Activated CD4-positive, alpha-beta T cell treated with anti-CD3 and anti-CD28 coated beads for 36 hours (primary cell): ENCODE measurements around the gene CD46. TPM values are rescaled to one million over a fixed set of nuclear protein-coding genes. Genes with fewer than 3 reads are reported as not detected.
"Not testable (repeated sequence)": the region's sequence is repeated elsewhere in the genome, so short reads cannot be mapped to it uniquely, and the experiment has no call there.

Experiments
- ATAC-seq: fragments of 200-7000 bp; cut with Tn5 transposase; one replicate; pipeline ENCODE4 v1.10.0; 2021; ENCODE audit warnings: mild to moderate bottlenecking, moderate library complexity
- CTCF ChIA-PET: fragments of 350-600 bp; sonication (Branson Sonifier 250); formaldehyde crosslinking; loops from one replicate; lab custom pipeline; 2021; ENCODE audit warnings: antibody characterized with exemption; lab: Charles Lee
- POLR2A ChIA-PET: fragments of 350-600 bp; sonication (Branson Sonifier 250); formaldehyde crosslinking; loops from one replicate; lab custom pipeline; 2021; ENCODE audit warnings: antibody characterized with exemption, inconsistent platforms; lab: Charles Lee
- DNase-seq: peaks from one replicate; pipeline ENCODE4 v3.0.0-alpha.2; 2020
- H3K27ac Mint-ChIP-seq: one replicate; pipeline ENCODE4 v1.8.0; 2021; ENCODE audit warnings: mixed read lengths
- H3K27me3 Mint-ChIP-seq: one replicate; pipeline ENCODE4 v1.8.0; 2021; ENCODE audit warnings: mixed read lengths
- H3K36me3 Mint-ChIP-seq: one replicate; pipeline ENCODE4 v1.8.0; 2021; ENCODE audit warnings: low read depth, mixed read lengths
- H3K4me1 Mint-ChIP-seq: one replicate; pipeline ENCODE4 v1.8.0; 2021; ENCODE audit warnings: mixed read lengths
- H3K4me3 Mint-ChIP-seq: one replicate; pipeline ENCODE4 v1.8.0; 2021; ENCODE audit warnings: mild to moderate bottlenecking, moderate library complexity, mixed read lengths
- H3K9me3 Mint-ChIP-seq: one replicate; pipeline ENCODE4 v1.8.0; 2021; ENCODE audit warnings: low read depth, mixed read lengths
- intact Hi-C, 2 experiments: fragments of 100-400 bp; cut with DNase I in 1 of 2; cut with micrococcal nuclease in 1 of 2; formaldehyde crosslinking; loops; one replicate each; pipeline versions ENCODE4 v1.14.2 to v1.15.1; 2022 to 2024; cut with DNase I, micrococcal nuclease
- total RNA-seq, 2 experiments: library from RNA; stranded (reverse); gene quantifications; one replicate each; pipeline ENCODE4 v1.2.3, GENCODE V29; 2021

Gene CD46
- 10 to 100 TPM; 92.2 to 92.7 TPM for total RNA-seq

DNA sequence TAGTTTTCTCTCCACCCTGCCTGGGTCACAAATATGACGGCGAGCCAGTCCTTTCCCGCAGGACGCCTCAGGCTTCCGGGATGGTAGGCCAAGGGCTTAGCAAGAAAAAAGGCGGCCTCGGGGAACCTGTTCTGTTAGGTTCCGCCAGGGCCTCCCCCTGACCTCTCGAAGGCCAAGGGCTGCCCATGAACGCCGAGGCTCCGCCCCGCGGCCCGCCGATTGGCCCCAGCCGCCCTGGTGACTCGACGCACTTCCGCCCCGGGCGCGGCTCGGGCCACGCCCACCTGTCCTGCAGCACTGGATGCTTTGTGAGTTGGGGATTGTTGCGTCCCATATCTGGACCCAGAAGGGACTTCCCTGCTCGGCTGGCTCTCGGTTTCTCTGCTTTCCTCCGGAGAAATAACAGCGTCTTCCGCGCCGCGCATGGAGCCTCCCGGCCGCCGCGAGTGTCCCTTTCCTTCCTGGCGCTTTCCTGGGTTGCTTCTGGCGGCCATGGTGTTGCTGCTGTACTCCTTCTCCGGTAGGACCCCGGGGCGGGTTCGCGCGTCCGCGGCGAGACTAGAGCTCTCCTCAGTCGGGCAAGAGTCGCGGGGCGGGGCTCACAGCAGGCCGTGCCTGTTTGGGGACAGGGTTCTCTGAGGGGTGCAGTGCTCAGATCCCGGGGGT lies at the start of gene CD46:
Gene CD46 (plus strand): TSS at position 265 of the 666 bp plus-strand sequence. CDS start 159 bp downstream, at position 424.
- no peaks in the 10 kb centered on the region for H3K27me3 Mint-ChIP-seq
- intact Hi-C loops: loop anchor here (1.0 to 5.0 kb wide), 9 partner anchors 45 to 699 kb away; partner anchors contain the start of genes CD55 (in 1 of the 2) and PFKFB2 (in 1 of the 2)
- H3K9me3 Mint-ChIP-seq: no peaks in the 10 kb centered on the region
- POLR2A ChIA-PET: no interaction called here
- H3K4me1 Mint-ChIP-seq: peaks cover 62% of the 10 kb centered on the region
- DNase-seq (peak; percentile 97), ATAC-seq (peak; percentile 97)
- CTCF ChIA-PET: interaction anchor here (1.0 kb wide), 1 partner anchor 45 kb away, joined by 3 read pairs; no protein-coding TSS in a partner anchor
- H3K27ac Mint-ChIP-seq: peak within 1 kb of the TSS; percentile 97
- H3K36me3 Mint-ChIP-seq: peaks cover 7% of the 10 kb centered on the region
- peak within 1 kb of the TSS; percentile 99 for H3K4me3 Mint-ChIP-seq

GRCh38 chr1:207702317-207702716 lies 49.5 kb upstream of the CD46 start:
- H3K27me3 Mint-ChIP-seq: peaks cover 2% of the 10 kb centered on the region
- CTCF ChIA-PET: interaction anchor here (0.8 kb wide), 1 partner anchor 305 kb away, joined by 3 read pairs; no protein-coding TSS in a partner anchor
- no peak for ATAC-seq
- no peaks in the 10 kb centered on the region for H3K4me1 Mint-ChIP-seq
- H3K9me3 Mint-ChIP-seq: no peaks in the 10 kb centered on the region
- POLR2A ChIA-PET: no interaction called here
- no peak overlapping the region for H3K4me3 Mint-ChIP-seq
- no peak for DNase-seq
- no peak overlapping the region for H3K27ac Mint-ChIP-seq
- no peaks in the 10 kb centered on the region for H3K36me3 Mint-ChIP-seq
- intact Hi-C loops: no loop called here

DNA sequence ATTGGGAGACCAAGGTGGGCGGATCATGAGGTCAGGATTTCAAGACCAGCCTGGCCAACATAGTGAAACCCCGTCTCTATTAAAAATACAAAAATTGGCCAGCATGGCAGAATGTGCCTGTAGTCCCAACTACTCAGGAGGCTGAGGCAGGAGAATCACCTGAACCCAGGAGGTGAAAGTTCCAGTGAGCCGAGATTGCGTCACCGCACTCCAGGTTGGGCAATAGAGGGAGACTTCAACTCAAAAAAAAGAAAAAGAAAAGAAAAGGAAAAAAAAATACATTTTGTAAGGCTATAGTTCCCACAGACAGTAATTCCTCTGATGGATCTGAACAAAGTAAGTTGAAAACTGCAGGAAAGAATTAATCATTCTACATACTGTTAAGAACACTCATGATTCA lies 48.1 kb upstream of the CD46 start:
- intact Hi-C loops: no loop called here

GRCh38 chr1:207708004-207708403 lies 43.9 kb upstream of the CD46 start:
- CTCF ChIA-PET, DNase-seq, H3K4me1 Mint-ChIP-seq, H3K36me3 Mint-ChIP-seq, H3K4me3 Mint-ChIP-seq, ATAC-seq, H3K27me3 Mint-ChIP-seq, intact Hi-C loops, POLR2A ChIA-PET, H3K9me3 Mint-ChIP-seq, H3K27ac Mint-ChIP-seq: not testable (repeated sequence)

More for the DNA sequence above, 48.1 kb upstream of the CD46 start:
- no peaks in the 10 kb centered on the region for H3K9me3 Mint-ChIP-seq
- no peak overlapping the region for H3K4me3 Mint-ChIP-seq
- no peak overlapping the region for H3K27ac Mint-ChIP-seq
- no peak for ATAC-seq
- no peaks in the 10 kb centered on the region for H3K36me3 Mint-ChIP-seq
- H3K27me3 Mint-ChIP-seq: peaks cover 2% of the 10 kb centered on the region
- no peaks in the 10 kb centered on the region for H3K4me1 Mint-ChIP-seq
- no peak for DNase-seq
- ChIA-PET POLR2A (no interaction called here), CTCF (no interaction called here)

GRCh38 chr1:207711285-207711684 lies 40.6 kb upstream of the CD46 start:
- DNase-seq (no peak), ATAC-seq (no peak)
- H3K36me3 Mint-ChIP-seq: no peaks in the 10 kb centered on the region
- H3K27me3 Mint-ChIP-seq: no peaks in the 10 kb centered on the region
- intact Hi-C loops: loop anchor here in 1 of 2 experiments (2.0 kb wide), 1 partner anchor 88 kb away; no protein-coding TSS in a partner anchor
- POLR2A ChIA-PET: interaction anchor here (1.0 kb wide), 1 partner anchor 127 kb away, joined by 4 read pairs; no protein-coding TSS in a partner anchor
- H3K27ac Mint-ChIP-seq: no peak overlapping the region
- CTCF ChIA-PET: interaction anchor here (1.4 to 2.2 kb wide), 2 partner anchors 12 to 86 kb away, joined by 4 to 8 read pairs; no protein-coding TSS in a partner anchor
- H3K9me3 Mint-ChIP-seq: no peaks in the 10 kb centered on the region
- no peak overlapping the region for H3K4me3 Mint-ChIP-seq
- no peaks in the 10 kb centered on the region for H3K4me1 Mint-ChIP-seq

GRCh38 chr1:207712701-207713100 lies 39.2 kb upstream of the CD46 start:
- H3K27ac Mint-ChIP-seq, ATAC-seq, H3K4me1 Mint-ChIP-seq, CTCF ChIA-PET, DNase-seq, intact Hi-C loops, H3K27me3 Mint-ChIP-seq, H3K9me3 Mint-ChIP-seq, H3K36me3 Mint-ChIP-seq, POLR2A ChIA-PET, H3K4me3 Mint-ChIP-seq: not testable (repeated sequence)

GRCh38 chr1:207713529-207713928 lies 38.3 kb upstream of the CD46 start:
- no peak overlapping the region for H3K4me3 Mint-ChIP-seq
- ChIA-PET CTCF (no interaction called here), POLR2A (no interaction called here)
- intact Hi-C loops: no loop called here
- H3K36me3 Mint-ChIP-seq: no peaks in the 10 kb centered on the region
- no peak for ATAC-seq
- DNase-seq: peak; percentile 19
- H3K9me3 Mint-ChIP-seq: no peaks in the 10 kb centered on the region
- H3K4me1 Mint-ChIP-seq: no peaks in the 10 kb centered on the region
- H3K27ac Mint-ChIP-seq: no peak overlapping the region
- H3K27me3 Mint-ChIP-seq: no peaks in the 10 kb centered on the region

GRCh38 chr1:207719234-207719633 lies 32.6 kb upstream of the CD46 start:
- CTCF ChIA-PET: no interaction called here
- ATAC-seq (no peak), DNase-seq (no peak)
- intact Hi-C loops: no loop called here
- Mint-ChIP-seq H3K27me3 (no peaks in the 10 kb centered on the region), H3K4me3 (no peak overlapping the region), H3K4me1 (no peaks in the 10 kb centered on the region), H3K9me3 (no peaks in the 10 kb centered on the region), H3K27ac (no peak overlapping the region), H3K36me3 (no peaks in the 10 kb centered on the region)
- POLR2A ChIA-PET: no interaction called here

- DNase-seq, H3K27ac Mint-ChIP-seq, POLR2A ChIA-PET, H3K4me1 Mint-ChIP-seq, intact Hi-C loops, H3K27me3 Mint-ChIP-seq, CTCF ChIA-PET, H3K4me3 Mint-ChIP-seq, H3K36me3 Mint-ChIP-seq, ATAC-seq, H3K9me3 Mint-ChIP-seq: not testable (repeated sequence)
These were observed 23.5 kb upstream of the CD46 start for GRCh38 chr1:207728200-207728858.

DNA sequence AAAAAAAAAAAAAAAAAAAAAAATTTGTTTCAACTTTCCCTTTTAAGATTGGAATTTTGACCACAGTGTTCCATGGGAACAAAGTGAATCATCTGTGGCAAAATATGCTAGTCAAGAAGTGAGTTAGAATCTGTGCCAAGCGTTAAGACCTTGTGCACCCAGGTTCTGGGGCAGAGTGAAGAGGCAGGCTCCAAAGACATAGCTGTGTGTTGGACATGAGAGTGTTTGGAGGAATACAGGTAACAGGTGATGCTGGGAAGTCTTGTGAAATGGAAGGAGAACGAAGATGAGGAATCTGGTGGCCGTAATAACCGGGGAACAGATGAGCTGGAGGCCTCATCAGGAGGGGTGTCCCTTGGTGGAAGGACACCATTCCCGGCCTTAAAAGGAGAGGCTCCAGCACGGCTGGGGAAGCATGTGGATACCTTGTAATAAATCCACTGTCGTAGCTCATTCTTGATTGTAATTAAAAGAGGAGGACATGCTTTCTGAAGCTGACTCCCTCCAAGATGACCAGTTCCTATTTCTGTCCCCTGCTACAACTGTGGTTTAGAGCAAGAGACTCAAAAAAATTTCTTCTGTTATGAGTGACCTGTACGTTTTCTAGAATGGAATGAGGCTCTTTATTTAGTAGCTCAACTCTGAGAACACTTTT lies 14.2 kb upstream of the CD46 start:
- intact Hi-C loops, CTCF ChIA-PET, H3K4me1 Mint-ChIP-seq, H3K27me3 Mint-ChIP-seq, H3K36me3 Mint-ChIP-seq, H3K27ac Mint-ChIP-seq, ATAC-seq, H3K4me3 Mint-ChIP-seq, H3K9me3 Mint-ChIP-seq, DNase-seq, POLR2A ChIA-PET: not testable (repeated sequence)

- DNase-seq (peak; percentile 21), ATAC-seq (peak; percentile 64)
- intact Hi-C loops, H3K4me3 Mint-ChIP-seq, H3K27me3 Mint-ChIP-seq, H3K27ac Mint-ChIP-seq, H3K9me3 Mint-ChIP-seq, H3K36me3 Mint-ChIP-seq, CTCF ChIA-PET, H3K4me1 Mint-ChIP-seq: not testable (repeated sequence)
- POLR2A ChIA-PET: interaction anchor here (0.6 kb wide), 1 partner anchor 349 kb away, joined by 3 read pairs; no protein-coding TSS in a partner anchor
These were observed 13.6 kb upstream of the CD46 start for GRCh38 chr1:207738158-207738659.
